ENCODE data around the gene CTSZ. TPM values are rescaled to one million over a fixed set of nuclear protein-coding genes. Genes with fewer than 3 reads are reported as not detected.

The CTSZ gene
- total and polyA plus RNA-seq, 4 donors, result 11.8 to 233 (median 188) TPM

GRCh38 chr20:59013959-59014608, 7.0 kb upstream of the CTSZ start:
- TF ChIP-seq JUND (IDR thresholded peaks at IDR 0.05) (no peak), FOXA2 (IDR thresholded peaks at IDR 0.05) (no peak), HNF4G (IDR thresholded peaks at IDR 0.05) (no peak), YY1 (IDR thresholded peaks at IDR 0.05) (no peak), ATF3 (IDR thresholded peaks at IDR 0.05) (no peak), REST (IDR thresholded peaks at IDR 0.05) (no peak), FOXA1 (IDR thresholded peaks at IDR 0.05) (no peak), ZBTB33 (IDR thresholded peaks at IDR 0.05) (no peak), CTCF (IDR thresholded peaks at IDR 0.05; ENCODE audit: low read depth, low read length, missing input control) (no peak), GABPA (IDR thresholded peaks at IDR 0.05 in 1 of 2, conservative IDR thresholded peaks at IDR 0.05 in 1 of 2) (no peak), TAF1 (conservative IDR thresholded peaks at IDR 0.05) (no peak), RXRA (IDR thresholded peaks at IDR 0.05) (no peak), NR2F2 (IDR thresholded peaks at IDR 0.05) (no peak), SP1 (IDR thresholded peaks at IDR 0.05) (no peak), RAD21 (IDR thresholded peaks at IDR 0.05) (no peak), MAX (IDR thresholded peaks at IDR 0.05) (no peak), HNF4A (conservative IDR thresholded peaks at IDR 0.05) (no peak), EGR1 (IDR thresholded peaks at IDR 0.05; ENCODE audit: low read depth in 2 of 2) (no peak)
- Histone ChIP-seq H3K27me3 (ENCODE audit: control insufficient read depth in 4 of 4, insufficient read depth in 4 of 4, low read length in 3 of 4) (no peaks in the 10 kb centered on the region), H3K4me1 (ENCODE audit: control insufficient read depth in 4 of 4, insufficient read depth in 4 of 4, low read length in 3 of 4) (no peaks in the 10 kb centered on the region), H3K27ac (ENCODE audit: low read depth in 1 of 2, low read length in 2 of 2) (no peak overlapping the region), H3K9me3 (ENCODE audit: control insufficient read depth in 4 of 4, low read length in 3 of 4) (no peaks in the 10 kb centered on the region), H3K4me3 (ENCODE audit: low read depth in 1 of 3, low read length in 3 of 3) (no peak overlapping the region), H3K36me3 (ENCODE audit: control insufficient read depth in 4 of 4, insufficient read depth in 3 of 4, low read depth in 1 of 4, low read length in 3 of 4) (no peaks in the 10 kb centered on the region), H3K9ac (ENCODE audit: low read depth in 1 of 2, low read length in 2 of 2) (no peak overlapping the region)
- 77% methylated on average over 13 of the region's 13 CpGs for WGBS
- DNase-seq (ENCODE audit: low spot score), result no peak
